Activated naive CD8-positive, alpha-beta T cell treated with anti-CD3 and anti-CD28 coated beads, Interleukin-2, amount 50 U/mL, for 16 hours (primary cell): Measurements from ENCODE around the gene CALY.

Experiments
- DNase-seq: peaks from one replicate; pipeline ENCODE4 v3.0.0-alpha.2; 2020; ENCODE audit warnings: low read depth, low spot score

CALY gene

DNA sequence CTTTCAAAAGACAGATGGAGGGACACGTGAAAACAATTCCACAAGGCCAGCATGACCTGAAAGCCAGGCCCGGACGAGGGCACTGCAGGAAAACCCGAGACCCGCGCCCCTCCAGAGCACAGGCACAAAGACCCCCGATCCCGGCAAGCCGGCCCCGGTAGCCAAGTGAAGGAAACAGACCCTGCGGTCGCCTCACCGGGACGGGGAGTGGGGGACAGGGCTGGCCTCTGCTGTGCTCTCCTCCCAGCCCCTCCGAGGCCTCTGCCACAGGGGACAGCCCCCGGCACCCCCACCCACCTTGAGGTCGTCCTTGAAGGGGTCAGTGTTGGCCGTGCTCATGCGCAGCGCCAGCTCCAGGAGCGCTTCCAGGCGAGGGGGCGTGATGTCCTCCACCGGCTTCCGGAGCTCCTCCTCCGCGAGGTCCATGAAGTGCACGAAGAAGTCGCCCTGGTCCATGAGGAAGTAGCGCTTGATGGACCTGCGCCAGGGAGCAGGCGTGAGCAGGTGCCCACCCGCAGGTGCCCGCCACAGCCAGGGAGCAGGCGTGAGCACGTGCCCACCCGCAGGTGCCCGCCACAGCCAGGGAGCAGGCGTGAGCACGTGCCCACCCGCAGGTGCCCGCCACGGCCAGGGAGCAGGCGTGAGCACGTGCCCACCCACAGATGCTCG lies 48.7 kb downstream of the CALY start:
- DNase-seq: no peak

DNA sequence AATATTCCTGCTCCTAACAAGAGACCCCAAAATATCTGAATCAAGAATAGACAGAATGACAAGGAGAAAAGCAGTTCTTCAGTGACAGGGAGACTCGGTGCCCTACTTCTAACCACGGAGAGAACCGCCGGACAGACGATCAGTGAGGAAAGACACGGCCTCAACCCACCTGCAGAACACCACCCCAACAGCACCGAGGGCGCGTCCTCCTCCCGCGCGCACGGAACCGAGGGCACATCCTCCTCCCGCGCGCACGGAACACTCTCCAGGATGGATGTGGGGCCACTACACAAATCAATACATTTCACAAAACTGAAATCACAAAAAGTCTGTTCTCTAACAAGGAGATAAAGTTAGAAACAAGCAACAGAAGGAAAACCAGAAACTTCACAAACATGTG lies 50.3 kb downstream of the CALY start:
- DNase-seq: no peak

DNA sequence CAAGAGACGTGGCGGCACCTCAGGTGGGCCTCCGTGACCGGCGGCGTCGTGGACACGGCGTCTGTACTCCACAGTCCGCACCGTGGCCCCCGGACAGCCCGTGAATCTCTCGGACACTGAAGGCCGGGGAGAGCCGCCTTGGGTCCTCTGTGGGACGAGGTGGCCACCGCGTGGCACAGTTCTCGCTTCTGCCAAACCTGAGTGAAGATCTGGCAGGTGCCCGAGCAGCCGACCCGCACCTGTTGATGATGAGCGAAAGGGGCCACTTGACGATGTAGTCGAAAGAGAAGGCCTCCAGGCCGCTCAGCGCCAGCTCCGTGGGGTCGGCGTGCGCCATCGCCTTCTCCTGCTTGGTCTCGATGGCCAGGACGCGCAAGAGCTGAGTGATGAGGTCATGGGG lies 51.5 kb downstream of the CALY start:
- DNase-seq: no peak

DNA sequence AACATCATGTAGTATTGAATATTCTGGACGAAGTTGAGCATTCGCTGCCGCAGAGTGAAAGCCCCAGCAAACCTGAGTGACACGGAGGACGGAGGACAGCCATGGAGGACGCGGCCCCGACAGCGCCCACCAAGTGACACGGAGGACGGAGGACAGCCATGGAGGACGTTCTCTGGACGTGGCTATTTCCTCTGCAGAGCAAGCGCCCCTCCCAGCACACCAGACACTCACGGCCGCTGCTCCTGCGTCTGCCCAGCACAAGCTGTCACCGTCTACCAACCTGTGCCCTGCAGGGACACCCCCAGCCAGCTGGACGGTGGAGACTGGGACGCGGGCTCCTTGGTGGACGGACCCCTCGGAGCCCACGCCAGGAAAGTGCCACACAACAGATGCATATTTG lies 52.8 kb downstream of the CALY start:
- no peak for DNase-seq

DNA sequence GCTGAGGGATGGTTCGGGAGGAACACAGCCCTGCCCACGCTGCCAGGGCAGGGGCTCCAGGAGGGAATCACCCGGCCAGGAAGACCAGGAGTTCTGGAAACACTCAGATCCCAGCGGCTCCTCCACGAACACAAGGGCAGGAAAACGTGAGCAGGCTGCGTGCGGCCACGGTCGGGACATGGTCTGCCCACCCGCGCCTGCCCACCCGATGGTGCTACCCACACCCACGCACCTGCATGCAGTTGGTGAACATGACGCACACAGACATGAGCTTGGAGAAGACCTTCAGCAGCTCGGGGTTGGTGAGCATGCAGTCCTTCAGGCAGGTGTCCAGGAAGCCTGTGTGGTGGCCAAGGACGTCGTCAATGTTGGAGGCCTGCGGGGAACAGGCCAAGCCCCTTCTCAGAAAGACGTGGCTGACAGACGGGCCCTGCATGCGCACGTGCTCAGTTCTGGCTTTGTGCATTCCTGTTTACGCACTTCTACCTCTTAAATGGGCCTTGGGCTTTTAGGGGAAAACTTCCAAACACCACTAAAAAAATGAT lies 53.8 kb downstream of the CALY start:
- DNase-seq: no peak

DNA sequence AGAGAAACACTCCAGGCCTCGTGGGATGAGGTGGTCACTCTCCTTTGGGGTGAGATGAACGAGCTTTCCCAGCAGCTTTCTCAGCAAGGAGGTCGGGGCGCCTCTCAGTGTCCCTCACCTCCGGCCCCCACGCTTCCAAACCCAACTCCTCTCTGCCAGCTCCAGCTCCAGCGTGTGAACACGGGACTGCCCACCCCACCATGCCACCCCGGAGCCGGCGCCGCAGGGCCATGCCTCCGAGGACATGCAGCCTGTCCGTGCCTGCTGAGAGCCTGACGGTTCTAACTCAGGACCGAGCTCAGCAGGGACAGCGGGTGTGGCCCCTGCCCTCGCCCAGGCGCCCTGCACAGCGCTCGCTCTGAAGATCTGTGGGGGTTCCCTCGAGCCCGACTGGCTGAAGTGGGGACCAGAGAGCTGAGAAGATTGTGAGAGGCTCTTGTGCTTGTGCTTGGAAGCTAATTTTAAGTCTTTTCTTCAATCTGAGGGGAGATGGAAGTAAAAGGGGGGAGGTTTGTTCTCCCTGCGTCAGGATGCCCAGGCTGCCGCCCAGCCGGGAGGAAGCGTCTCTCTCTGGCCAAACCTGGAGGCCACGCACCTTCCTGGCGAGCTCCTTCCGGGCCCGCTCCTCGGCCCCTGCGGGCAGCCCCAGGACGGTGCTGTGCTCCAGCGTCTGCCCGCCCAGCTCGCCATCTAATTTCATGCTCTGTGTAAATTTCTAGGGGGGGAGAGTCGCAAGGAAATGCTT lies 54.9 kb downstream of the CALY start:
- no peak for DNase-seq

DNA sequence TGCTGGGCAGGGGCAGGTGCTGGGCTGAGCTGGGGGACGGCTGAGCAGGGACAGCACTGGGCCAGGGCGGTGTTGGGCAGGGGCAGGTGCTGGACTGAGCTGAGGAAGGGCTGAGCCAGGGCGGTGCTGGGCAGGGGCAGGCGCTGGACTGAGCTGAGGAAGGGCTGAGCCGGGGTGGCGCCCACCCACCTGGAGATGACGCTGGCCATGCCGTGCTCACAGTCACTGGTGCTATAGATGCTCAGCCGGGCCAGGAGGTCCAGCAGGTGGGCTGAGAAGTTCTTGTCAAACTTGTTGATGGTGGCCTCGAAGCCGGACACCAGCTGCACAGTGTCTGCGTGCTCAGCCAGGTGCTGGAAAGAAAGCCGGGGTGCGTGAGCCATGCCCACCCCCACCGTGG lies 55.6 kb downstream of the CALY start:
- DNase-seq: no peak

DNA sequence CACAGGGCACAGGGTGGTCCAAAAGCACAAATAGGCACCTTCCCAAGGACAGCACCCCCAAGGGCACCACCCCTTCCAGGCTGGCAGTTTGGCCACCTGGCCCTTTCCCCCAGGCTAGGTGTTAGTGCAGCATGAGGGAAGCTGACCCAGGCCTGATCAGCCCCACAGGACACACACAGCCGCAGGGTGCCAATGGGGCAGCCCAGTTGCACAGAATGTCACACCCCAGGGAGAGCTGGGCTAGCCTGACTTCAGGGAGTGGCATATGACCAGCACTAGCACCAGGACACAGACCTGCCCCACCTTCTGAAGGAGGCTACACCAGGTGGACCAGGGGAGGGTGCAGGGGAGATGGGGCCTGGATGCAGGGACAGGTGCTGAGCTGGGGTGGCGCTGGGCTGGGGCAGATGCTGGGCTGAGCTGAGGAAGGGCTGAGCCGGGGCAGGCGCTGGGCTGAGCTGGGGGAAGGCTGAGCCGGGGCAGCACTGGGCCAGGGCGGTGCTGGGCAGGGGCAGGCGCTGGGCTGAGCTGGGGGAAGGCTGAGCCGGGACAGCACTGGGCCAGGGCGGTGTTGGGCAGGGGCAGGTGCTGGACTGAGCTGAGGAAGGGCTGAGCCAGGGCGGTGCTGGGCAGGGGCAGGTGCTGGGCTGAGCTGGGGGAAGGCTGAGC lies 56.2 kb downstream of the CALY start:
- no peak for DNase-seq

DNA sequence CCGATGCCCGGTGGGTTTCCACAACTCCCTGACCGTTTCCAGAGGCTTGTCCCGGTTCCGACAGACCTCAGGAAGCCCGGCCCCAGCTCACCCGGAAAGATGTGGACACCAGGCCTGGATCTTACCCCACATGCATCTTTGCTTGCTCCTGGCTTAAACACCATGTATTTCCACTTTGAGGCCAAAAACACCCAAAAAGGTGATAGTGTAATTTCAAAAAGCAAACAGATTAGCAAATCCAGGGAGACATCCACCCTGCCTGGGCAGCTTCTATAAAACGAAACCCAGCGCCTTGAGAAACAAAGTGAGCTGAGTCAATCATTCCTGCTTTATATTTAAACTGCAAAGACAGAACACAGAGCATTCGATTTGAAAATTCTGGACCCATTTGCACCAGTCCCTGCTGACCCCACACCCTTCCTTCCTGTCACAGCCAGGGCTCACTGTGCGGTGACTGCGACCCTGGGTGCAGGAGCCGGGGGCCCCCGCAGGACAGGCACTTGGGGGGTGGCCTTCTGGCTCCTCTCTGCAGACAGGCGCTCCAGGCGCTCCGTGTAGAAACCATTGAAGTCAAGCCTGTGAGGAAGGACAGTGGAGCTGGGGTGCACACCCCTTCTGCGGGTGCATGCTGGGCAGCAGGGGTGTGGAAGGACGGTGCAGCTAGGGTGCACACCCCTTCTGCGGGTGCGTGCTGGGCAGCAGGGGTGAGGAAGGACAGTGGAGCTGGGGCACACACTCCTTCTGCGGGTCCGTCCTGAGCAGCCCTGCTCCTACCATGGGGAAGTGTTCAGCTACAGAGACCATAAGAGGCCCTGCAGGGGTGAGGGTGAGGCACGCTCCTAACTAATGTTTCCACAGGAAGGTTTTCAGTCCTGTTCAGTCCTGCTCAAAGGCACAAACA lies 57.1 kb downstream of the CALY start:
- DNase-seq: no peak

DNA sequence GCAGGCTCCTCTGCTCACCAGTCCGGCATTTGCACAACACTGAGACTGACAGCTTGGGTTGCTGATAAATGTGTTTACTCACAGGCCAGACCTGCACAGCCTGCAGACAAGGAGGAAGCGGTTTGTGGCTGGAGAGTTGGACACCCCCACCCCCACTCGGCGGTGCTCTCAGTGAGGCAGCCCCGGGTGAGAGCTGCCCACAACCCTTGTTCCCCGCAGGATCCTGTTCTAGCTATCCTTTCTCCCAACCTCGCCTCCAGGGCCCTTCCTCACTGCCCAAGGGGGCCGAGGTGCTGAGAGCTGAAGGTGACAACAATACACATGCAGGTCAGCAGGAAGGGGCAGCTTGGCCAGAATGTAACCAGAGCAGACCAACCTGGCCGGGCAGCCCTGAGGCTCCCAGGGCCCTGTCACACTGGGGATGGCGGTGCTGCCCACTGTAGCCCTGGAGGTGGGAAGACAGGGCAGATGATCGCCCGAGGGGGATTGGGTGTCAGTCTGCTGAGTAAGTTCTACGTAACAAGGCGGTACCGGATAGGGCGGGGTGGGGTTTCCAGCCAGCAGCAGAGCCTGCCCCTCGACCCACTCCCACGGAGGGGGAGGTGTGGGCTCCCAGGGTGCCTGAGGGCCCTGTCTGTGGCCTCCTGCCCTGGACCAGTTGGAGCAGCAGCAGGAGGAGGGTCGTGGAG lies 58.0 kb downstream of the CALY start:
- no peak for DNase-seq

DNA sequence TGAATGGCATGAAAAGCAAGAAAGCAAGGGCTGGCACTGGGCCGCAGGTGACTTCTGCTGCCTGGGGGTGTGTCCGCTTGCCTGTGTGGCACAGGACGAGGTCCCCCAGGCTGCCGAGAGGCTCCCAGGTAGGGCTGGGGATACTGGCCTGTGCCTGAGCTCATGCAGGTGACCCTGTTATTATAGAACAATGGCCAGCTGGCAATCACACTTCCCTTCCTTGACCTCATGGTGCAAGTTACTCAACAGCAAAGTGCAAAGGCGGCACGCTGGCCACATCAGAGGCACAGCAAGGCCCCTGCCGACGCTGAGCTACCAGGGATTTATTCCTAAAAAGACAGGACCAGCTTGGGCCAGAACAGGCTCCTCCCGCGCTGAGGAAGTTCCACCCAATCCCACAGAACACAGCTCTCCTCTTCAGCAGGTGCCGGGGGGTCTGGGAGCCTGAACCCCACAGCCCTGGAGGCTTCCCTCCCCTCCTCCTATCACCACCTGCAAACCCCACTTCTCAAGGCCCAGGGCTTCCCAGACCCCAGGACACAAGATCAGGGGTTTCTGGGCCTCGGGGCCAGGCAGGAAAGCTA lies 58.6 kb downstream of the CALY start:
- DNase-seq: no peak

DNA sequence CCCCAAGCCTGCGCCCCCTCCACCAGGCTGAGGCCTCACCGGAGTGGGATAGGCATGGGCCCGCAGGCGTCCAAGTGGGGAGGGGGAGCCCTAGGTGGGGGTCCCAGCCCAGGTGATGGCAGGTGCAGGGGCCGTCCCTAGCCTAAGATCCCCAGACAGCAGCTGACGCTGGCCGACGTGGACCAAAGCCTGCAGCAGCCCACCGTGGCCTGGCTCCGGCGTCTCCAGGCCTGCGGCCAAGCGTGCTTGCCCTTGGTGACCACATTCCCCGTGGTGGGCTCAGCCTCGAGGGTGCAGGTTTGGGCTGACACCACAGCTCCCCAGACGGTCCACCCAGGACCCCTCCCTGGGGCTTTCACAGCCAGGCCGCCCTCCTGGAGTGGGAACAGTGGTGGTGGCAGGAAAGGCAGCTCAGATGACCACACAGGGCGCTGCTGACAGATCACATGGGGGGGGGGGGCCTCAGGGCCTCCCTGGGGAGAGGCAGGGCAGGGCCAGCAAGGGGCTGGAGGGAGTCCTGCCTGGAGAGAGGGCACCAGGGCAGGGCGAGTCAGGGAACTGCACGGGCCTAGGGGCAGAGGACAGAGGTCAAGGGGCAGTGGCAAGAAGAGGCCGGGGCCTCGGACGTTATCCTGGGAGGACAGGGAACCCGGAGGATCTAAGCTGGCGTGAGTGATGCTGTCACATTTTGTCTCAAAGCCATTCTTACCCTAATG lies 59.3 kb downstream of the CALY start:
- no peak for DNase-seq

DNA sequence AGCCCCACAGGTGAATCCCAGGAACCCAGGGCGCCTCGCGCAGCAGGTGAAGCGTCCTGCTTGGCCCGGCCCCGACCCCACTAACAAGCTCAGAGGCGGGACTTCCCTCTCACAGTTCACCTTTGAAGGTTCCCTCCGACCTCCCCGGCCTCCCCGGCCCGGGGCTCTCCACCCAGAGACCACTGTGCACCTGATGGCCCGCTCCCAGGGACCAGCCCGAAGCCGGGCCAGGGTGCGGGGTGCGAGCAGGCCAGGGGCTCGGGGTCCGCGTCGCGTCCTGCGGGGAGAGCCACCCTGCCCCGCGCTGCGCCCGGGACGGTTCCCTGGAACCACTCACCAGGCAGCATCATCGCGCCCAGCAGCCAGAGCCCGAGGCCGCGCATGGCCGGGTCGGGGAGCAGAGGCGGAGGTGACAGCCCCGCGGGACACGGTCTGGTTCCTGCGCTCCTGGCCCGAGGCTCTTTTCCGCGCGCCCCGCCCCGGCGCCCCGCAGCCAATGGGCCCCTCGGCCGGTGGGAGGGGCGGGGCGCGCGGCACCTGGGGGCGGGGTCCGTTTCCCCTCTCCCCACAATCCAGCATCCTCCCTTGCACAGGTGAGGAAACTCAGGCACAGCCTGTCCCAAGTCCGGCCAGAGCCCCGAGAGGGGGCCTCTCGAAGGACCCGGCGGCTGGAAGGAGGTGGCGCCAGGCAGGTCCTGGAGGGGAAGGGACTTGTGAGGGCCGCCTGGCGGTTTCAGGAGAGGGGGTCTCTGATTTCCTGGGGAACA lies 60.1 kb downstream of the CALY start, which contains the start of gene ADAM8:
ADAM8 (minus strand) TSS at position 434 of the 767 bp plus-strand sequence; CDS start at position 383, 51 bp downstream.
- no peak for DNase-seq

DNA sequence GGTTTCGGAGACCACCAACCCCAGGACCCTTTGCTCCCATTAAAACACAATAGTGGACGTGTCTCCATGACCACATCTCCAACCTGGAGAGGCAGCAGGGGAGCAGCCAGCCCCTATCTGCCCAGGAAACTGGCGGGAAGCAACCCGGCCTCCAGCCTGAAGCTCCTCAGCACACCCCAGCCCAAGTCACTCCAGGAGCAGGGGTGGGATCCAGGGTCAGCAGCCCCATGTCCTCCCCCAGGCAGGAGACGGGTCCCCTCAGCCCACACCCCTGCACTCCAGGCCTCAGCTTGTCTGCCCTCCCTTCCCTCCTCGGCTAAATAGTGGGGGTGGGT lies 60.6 kb downstream of the CALY start:
- DNase-seq: no peak

DNA sequence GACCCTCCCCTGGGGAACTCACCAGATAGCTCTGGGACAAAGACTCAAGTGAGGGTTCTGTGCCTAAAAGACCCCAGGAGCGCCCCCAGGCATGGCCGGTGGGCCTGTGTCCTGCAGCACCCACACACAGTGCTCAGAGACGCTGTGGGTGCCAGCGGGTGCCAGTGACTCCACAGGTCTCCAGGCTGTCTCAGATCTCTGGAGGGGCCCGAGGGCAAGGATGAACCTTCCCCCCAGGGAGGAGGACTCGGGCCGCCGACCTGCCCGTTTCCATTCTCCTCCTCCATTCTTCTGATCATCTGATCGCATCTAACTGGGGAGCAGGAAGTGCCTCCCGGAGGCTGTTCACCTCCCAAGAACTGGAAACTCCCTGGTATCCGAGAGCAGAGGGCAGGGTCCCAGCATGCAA lies 61.0 kb downstream of the CALY start:
- DNase-seq: no peak

DNA sequence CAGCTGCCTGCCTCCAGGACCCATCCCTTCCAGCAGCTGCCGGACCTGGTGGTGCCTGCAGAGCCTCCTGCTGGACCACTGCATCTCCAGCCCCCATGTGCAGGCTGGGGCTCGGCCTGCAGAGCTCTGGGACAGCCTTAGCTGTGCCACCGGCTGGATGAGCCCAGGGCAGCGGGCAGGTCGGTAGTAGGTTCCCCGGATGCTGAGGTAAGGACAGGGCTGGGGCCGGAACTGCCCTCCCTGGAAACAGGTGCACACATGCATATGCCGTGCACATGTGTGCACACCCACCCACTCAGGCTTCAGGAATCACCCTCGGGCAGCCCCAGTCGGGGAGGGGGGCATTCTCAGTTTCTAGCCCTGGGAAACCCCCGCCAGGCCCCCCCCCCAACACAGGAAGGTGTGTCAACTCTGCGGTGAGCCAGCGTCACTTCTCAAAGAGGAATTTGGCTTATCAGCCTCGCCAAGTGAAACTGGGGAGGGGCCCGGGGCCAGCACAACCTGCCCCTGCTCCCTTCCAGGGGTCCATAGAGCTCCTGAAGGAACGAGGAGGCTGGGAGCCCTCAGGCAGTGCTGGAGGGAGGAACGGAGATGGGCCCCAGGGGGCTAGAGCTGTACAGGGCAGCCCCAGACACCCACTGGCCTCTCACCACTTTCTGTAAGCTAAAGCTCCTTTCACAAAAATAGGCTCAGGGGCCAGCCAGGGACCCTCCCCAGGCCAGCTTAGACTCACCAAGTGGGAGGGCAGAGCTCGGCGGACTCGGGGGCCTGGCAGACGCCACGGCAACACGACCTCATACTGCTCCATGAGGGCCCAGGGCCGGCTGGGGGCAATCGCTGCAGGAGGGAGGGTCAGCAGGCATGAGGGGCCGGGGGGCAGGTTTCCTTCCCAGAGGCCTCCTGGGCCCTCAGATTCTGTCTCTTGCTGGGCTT lies 61.7 kb downstream of the CALY start:
- DNase-seq: peak; percentile 62
